H4 (cell line): ENCODE results near the gene MPP2. TPM values are rescaled to one million over a fixed set of nuclear protein-coding genes. Genes with fewer than 3 reads are reported as not detected.
"Not testable (repeated sequence)": the region's sequence is repeated elsewhere in the genome, so short reads cannot be mapped to it uniquely, and the experiment has no call there.

Experiments used
- DNase-seq: peaks from one replicate; pipeline ENCODE4 v3.0.0-alpha.2; 2015; ENCODE audit warnings: low spot score
- total RNA-seq: library from RNA; depleted of rRNA; stranded (reverse); fragments of >200 nt; shearing (Covaris generic); gene quantifications from 2 replicates; pipeline ENCODE4 v1.2.3, GENCODE V29; 2014

MPP2 gene
- total RNA-seq, 1 experiment from 2014 or later = 1.8 TPM

- DNase-seq = no peak
Measured at GRCh38 chr17:43928609-43929008, 21.3 kb upstream of the MPP2 start.

- DNase-seq = not testable (repeated sequence)
Measured at GRCh38 chr17:43927929-43928328, 20.6 kb upstream of the MPP2 start.

- no peak for DNase-seq
Measured at GRCh38 chr17:43927060-43927864, 19.9 kb upstream of the MPP2 start.

GRCh38 chr17:43924558-43924957 lies 17.2 kb upstream of the MPP2 start:
- DNase-seq = no peak

GRCh38 chr17:43920500-43921095 lies 13.3 kb upstream of the MPP2 start:
- no peak for DNase-seq

GRCh38 chr17:43918026-43918389 lies 10.7 kb upstream of the MPP2 start:
- DNase-seq = no peak

GRCh38 chr17:43917348-43918025 lies 10.2 kb upstream of the MPP2 start:
- DNase-seq = no peak

- DNase-seq = no peak
Measured at GRCh38 chr17:43917016-43917347, 9.6 kb upstream of the MPP2 start.

- no peak for DNase-seq
Measured at GRCh38 chr17:43916385-43916784, 9.0 kb upstream of the MPP2 start.

GRCh38 chr17:43915559-43915958 lies 8.2 kb upstream of the MPP2 start:
- DNase-seq = no peak

GRCh38 chr17:43914451-43914850 lies 7.1 kb upstream of the MPP2 start:
- DNase-seq = no peak

GRCh38 chr17:43913584-43913983 lies 6.2 kb upstream of the MPP2 start:
- DNase-seq = no peak

- DNase-seq = no peak
Measured at GRCh38 chr17:43912635-43913304, 5.4 kb upstream of the MPP2 start.

- no peak for DNase-seq
Measured at GRCh38 chr17:43911904-43912303, 4.6 kb upstream of the MPP2 start.

- DNase-seq = no peak
Measured at GRCh38 chr17:43909537-43910231, 2.3 kb upstream of the MPP2 start.

- DNase-seq = no peak
Measured at GRCh38 chr17:43907998-43908721, 824 bp upstream of the MPP2 start.

GRCh38 chr17:43906951-43907424 lies 348 bp downstream of the MPP2 start:
- no peak for DNase-seq

GRCh38 chr17:43905985-43906852 lies 1.1 kb downstream of the MPP2 start:
- no peak for DNase-seq

GRCh38 chr17:43905400-43905984 lies 1.8 kb downstream of the MPP2 start:
- DNase-seq = no peak
